GM23338 (cell line): ENCODE measurements around the gene ZNF526.

Experiments
- EZH2 ChIP-seq: fragments of 200-600 bp; sonication (generic); IDR thresholded peaks from one replicate; pipeline ENCODE4 v1.8.0; 2017; ENCODE audit warnings: antibody characterized with exemption, mild to moderate bottlenecking, low read depth; ENCODE audit not compliant: unreplicated experiment
- TF ChIP-seq, protein P1 (sequence below), 2 experiments: fragments of 200-600 bp in 1 of 2; sonication (generic) in 1 of 2; conservative IDR thresholded peaks; 2 replicates each; pipeline versions ENCODE4 v1.5.1 to v1.6.1; 2016 to 2017; ENCODE audit warnings: antibody characterized with exemption in 2 of 2, low read depth in 2 of 2, mild to moderate bottlenecking in 2 of 2, moderate library complexity in 1 of 2

DNA sequence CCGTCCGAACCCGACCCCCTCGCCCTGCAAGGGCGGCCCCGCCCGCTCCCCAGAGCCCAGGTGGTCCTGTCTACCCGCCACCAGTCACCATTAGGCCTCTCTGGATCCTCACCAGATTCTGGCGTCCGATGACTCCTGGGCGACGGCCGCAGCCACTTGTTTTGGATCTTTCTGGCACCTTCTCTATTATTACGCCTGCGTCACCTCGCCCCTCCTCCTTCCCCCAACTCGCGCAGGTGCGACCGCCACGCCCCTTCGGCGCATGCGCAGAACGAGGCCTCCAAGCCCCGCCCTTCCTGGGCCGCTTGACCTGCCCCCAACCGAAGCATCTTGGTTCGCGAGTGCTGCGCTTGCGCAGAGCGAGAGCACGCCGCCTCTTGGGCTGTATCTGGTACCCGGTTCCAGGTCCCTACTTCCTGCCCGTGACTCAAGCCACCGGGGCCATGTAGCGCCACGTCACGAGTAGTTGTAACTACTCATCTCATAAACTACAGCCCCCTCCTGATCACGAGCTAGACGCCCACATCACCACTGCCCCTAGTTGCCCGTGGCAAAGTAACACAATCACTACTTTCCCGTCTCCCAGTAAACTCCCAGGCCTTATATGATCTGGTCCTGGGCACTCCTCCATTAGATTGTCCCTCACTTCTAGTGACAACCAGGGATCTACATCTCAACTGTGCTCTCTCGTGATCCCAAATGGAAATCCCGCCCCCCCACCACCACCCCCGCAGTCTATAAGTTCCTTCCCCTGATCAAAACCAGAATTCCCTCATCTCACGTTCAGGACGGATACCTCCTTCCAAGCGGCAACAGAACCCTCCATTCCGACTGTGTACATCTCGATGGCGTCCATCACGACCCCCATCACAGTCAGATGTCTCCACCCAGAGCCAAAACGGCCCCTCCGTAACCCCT is 2.3 kb upstream of the ZNF526 start, which contains the start of gene DEDD2:
- TF ChIP-seq, protein P1, sequence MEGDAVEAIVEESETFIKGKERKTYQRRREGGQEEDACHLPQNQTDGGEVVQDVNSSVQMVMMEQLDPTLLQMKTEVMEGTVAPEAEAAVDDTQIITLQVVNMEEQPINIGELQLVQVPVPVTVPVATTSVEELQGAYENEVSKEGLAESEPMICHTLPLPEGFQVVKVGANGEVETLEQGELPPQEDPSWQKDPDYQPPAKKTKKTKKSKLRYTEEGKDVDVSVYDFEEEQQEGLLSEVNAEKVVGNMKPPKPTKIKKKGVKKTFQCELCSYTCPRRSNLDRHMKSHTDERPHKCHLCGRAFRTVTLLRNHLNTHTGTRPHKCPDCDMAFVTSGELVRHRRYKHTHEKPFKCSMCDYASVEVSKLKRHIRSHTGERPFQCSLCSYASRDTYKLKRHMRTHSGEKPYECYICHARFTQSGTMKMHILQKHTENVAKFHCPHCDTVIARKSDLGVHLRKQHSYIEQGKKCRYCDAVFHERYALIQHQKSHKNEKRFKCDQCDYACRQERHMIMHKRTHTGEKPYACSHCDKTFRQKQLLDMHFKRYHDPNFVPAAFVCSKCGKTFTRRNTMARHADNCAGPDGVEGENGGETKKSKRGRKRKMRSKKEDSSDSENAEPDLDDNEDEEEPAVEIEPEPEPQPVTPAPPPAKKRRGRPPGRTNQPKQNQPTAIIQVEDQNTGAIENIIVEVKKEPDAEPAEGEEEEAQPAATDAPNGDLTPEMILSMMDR (conservative IDR thresholded peaks at IDR 0.05; ENCODE audit: low read depth in 2 of 2), result no peak
- TF ChIP-seq EZH2, result no peak
